GM21526 (cell line): ENCODE results near the gene CCL23.
"Not testable (repeated sequence)": the region's sequence is repeated elsewhere in the genome, so short reads cannot be mapped to it uniquely, and the experiment has no call there.

Experiments
- ATAC-seq: cut with Tn5 transposase; IDR thresholded peaks from one replicate; pipeline ENCODE4 v1.9.1; 2021; ENCODE audit warnings: moderate library complexity; ENCODE audit not compliant: unreplicated experiment, low FRiP score

The CCL23 gene, protein sequence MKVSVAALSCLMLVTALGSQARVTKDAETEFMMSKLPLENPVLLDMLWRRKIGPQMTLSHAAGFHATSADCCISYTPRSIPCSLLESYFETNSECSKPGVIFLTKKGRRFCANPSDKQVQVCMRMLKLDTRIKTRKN

DNA sequence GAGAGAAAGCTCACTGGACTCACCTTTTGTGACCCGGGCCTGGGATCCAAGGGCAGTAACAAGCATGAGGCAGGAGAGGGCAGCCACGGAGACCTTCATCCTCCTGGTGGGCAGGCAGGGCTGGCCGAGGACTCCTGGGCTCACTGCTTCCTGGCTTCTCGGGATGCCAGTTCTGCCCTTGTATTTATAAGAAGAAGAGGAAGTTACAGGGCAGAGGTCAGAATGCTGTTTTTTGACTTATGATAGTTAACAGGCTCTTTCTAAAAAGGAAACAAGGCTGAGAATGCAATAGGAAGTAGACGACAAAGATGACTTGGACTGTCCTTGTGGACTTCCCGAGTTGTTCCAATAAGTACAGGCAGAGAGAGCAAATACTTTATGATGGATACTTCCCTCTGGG lies at the start of gene CCL23:
Gene CCL23, minus strand, starts transcription at position 174 of the 400 bp plus-strand sequence. Its CDS starts 75 bp downstream, at position 99.
- no peak for ATAC-seq

GRCh38 chr17:36066365-36066985 lies 48.7 kb upstream of the CCL23 start:
- no peak for ATAC-seq

- ATAC-seq = no peak
These were observed 46.2 kb upstream of the CCL23 start, which contains the start of gene CCL18 for GRCh38 chr17:36063786-36064541. CCL18 (plus strand) TSS chr17:36064272; CDS start chr17:36064343, 71 bp downstream.

GRCh38 chr17:36060816-36061215 lies 43.0 kb upstream of the CCL23 start:
- no peak for ATAC-seq

- no peak for ATAC-seq
These were observed 41.6 kb upstream of the CCL23 start for GRCh38 chr17:36059406-36059805.

- ATAC-seq = no peak
These were observed 40.1 kb upstream of the CCL23 start for GRCh38 chr17:36057911-36058310.

DNA sequence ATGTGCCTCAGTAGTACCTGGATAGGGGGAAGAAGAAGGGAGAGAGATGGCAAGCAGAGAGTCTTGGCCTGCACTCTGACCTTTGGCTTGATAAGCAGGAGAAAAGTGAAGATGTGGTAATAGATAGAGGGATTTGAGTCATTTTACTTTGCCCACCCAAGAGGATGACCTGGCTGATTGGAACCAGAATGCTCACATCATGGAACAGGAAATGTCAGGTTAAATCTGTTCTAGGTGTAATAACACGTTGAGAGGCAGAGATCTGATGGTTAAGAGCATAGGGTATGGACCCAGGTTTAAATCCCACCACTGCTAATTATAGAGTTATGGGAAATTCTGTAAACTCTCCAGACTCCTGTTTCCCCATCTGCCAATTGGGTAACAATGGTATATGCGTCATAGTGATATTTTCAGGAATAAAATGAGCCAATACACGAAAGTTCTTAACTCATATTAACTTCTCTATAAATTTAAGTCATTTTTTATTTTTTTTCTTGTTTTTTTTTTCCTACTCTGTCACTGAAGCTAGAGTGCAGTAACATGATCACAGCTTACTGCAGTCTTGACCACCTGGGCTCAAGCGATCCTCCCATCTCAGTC lies 38.2 kb upstream of the CCL23 start:
- ATAC-seq = no peak

- no peak for ATAC-seq
These were observed 37.4 kb upstream of the CCL23 start for GRCh38 chr17:36055171-36055570.

DNA sequence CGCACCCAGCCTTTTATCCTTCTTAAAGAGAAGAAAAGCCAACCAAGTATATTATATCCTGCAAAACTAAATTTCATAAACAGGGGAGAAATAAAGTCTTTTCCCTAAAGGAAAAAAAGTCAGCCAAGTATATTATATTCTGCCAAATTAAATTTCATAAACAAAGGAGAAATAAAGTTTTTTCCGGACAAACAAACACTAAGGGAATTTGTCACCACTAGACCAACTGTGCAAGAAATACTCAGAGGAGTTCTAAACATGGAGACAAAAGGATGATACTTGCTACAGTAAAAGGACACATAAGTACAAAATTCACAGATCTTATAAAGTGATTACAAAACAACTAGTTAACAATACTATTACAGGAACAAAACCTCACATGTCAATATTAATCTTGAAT lies 31.9 kb upstream of the CCL23 start:
- no peak for ATAC-seq

GRCh38 chr17:36048066-36048465 lies 30.3 kb upstream of the CCL23 start:
- ATAC-seq = no peak

DNA sequence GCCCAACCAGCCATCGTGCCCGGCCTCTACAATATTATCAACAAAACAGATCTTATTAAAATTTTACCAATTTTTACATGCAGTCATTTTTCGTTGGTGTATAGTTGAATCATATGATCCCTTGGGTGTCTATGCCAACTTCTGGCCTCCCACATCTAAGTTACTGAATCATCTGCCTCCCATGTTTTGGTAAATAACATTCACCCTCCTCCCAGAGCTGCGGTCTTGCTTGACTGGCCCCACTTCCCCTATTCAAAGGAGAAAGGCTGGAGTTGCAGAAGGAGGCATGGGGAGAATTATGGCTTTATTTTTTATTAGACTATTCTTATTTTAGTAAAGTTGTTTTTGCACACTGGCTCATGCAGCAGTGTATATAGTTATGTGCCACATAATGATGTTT lies 18.5 kb upstream of the CCL23 start:
- no peak for ATAC-seq

DNA sequence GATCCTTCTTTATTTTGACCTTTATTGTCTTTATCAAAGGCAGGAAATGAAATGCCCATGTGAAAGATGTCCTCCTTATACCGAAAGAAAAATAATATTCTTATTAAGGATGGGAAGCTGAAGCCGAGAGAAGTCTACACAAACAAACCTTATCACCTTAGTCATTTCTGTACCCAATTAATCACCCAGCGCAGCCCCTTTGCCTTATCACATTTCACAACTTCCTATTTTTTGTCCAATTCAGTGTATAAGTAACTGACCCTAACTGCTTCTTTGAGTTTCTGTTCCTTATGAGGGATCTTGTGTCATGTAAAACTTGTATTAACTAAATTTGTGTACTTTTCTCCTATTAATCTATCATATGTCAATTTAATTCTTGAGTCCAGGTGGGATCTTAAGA lies 16.4 kb upstream of the CCL23 start:
- ATAC-seq = no peak

GRCh38 chr17:36030956-36031355 lies 13.2 kb upstream of the CCL23 start:
- ATAC-seq = no peak

DNA sequence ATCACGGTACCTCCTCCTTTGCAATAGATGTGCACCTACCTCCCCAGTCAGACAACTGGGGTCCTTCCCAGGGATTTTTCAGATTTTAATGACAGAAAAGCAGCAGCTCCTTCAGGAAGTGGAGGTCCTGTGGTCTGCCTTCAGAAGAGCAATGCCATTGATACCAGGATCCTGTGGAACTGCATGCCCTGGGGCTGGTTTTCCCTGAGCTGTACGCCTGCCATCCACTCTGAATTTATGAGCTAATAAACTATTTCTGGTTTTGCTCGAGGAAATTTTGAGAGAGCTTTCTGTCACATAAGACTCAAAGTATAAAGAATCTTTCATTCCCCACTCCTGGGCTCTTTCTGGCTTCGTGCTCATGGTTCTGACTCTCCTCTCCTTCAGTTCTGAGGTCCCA lies 10.0 kb upstream of the CCL23 start:
- no peak for ATAC-seq

- no peak for ATAC-seq
These were observed 6.5 kb upstream of the CCL23 start for GRCh38 chr17:36024106-36024869.

- ATAC-seq = no peak
These were observed 1.7 kb upstream of the CCL23 start for GRCh38 chr17:36019423-36019822.

GRCh38 chr17:36016555-36016954 lies 1.2 kb downstream of the CCL23 start:
- no peak for ATAC-seq

DNA sequence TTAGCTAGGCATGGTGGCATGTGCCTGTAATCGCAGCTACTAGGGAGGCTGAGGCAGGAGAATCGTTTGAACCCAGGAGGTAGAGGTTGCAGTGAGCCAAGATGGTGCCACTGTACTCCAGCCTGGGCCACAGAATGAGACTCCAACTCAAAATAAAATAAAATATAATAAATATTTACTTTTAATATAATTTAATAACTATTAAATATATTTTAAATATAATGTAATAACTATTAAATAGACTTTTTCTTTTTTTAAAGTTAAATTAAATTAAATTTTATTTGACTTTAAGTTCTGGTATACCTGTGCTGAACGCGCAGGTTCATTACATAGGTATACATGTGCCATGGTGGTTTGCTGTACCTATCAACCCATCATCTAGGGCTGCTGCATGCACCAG lies 1.9 kb downstream of the CCL23 start:
- not testable (repeated sequence) for ATAC-seq

DNA sequence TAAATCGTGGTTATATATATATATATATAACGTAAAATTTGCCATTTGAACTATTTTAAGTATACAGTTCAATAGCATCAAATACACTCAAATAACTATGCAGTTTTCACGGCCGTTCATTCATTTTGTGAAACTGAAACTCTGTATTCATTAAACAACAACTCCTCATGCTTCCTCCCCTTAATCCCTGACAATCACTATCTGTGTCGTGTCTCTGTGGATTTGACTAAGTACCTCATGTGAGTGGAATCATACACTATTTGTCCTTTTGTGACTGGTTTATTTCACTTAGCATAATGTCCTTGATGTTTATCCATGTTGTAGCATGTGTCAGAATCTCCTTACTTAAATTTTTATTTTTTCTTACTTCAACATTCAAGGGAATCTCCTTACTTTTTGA lies 2.8 kb downstream of the CCL23 start:
- no peak for ATAC-seq

DNA sequence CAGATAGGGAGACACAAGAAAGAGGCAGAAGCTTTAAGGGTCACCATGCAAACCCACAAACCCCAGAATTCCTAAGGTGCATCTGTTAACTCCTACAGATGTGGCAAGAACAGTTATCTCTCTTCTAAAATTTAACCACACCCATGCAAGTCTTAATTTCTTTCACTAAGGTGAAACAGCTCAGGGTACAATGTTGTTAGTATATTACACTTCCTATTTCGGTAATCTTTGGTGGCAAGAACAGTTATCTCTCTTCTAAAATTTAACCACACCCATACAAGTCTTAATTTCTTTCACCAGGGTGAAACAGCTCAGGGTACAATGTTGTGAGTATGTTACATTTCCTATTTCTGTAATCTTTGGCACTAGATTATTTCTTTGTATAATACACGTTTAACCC lies 6.6 kb downstream of the CCL23 start:
- no peak for ATAC-seq
